HG02798 (cell line): ENCODE measurements around the gene ACP2.

Experiments
- ATAC-seq: cut with Tn5 transposase; IDR thresholded peaks from one replicate; pipeline ENCODE4 v1.9.1; 2021; ENCODE audit warnings: mild to moderate bottlenecking; ENCODE audit not compliant: unreplicated experiment, poor library complexity

Gene ACP2

GRCh38 chr11:47248664-47249377 is at the start of gene ACP2:
Gene ACP2, minus strand, starts transcription at chr11:47248814. Its CDS starts 25 bp downstream, at chr11:47248789.
- peak; percentile 94 for ATAC-seq

GRCh38 chr11:47296045-47296444 is 47.4 kb upstream of the ACP2 start:
- no peak for ATAC-seq

- ATAC-seq: no peak
Observed at GRCh38 chr11:47295385-47295784, 46.8 kb upstream of the ACP2 start.

- ATAC-seq: no peak
Observed at GRCh38 chr11:47289856-47290255, 41.2 kb upstream of the ACP2 start.

GRCh38 chr11:47288066-47288465 is 39.5 kb upstream of the ACP2 start:
- ATAC-seq: no peak

GRCh38 chr11:47285969-47286770 is 37.6 kb upstream of the ACP2 start:
- no peak for ATAC-seq

- ATAC-seq: no peak
Observed at GRCh38 chr11:47284151-47284550, 35.5 kb upstream of the ACP2 start.

GRCh38 chr11:47282462-47282861 is 33.8 kb upstream of the ACP2 start:
- ATAC-seq: no peak

- ATAC-seq: no peak
Observed at GRCh38 chr11:47280860-47281259, 32.2 kb upstream of the ACP2 start.

- no peak for ATAC-seq
Observed at GRCh38 chr11:47280099-47280498, 31.5 kb upstream of the ACP2 start.

- no peak for ATAC-seq
Observed at GRCh38 chr11:47278769-47279168, 30.2 kb upstream of the ACP2 start.

GRCh38 chr11:47278058-47278457 is 29.4 kb upstream of the ACP2 start:
- no peak for ATAC-seq

- ATAC-seq: no peak
Observed at GRCh38 chr11:47276923-47277322, 28.3 kb upstream of the ACP2 start.

GRCh38 chr11:47274495-47275235 is 26.1 kb upstream of the ACP2 start:
- ATAC-seq: no peak

GRCh38 chr11:47272706-47273105 is 24.1 kb upstream of the ACP2 start:
- ATAC-seq: no peak

GRCh38 chr11:47271961-47272661 is 23.5 kb upstream of the ACP2 start:
- no peak for ATAC-seq

- ATAC-seq: no peak
Observed at GRCh38 chr11:47271328-47271727, 22.7 kb upstream of the ACP2 start.

GRCh38 chr11:47270331-47271271 is 22.0 kb upstream of the ACP2 start:
- no peak for ATAC-seq

GRCh38 chr11:47269829-47270305 is 21.3 kb upstream of the ACP2 start, which contains the start of gene MADD:
Gene MADD, plus strand, starts transcription at chr11:47270133.
- peak; percentile 83 for ATAC-seq
